GM12878 (cell line): ENCODE data around the gene ARTN. TPM values are rescaled to one million over a fixed set of nuclear protein-coding genes. Genes with fewer than 3 reads are reported as not detected.

ENCODE experiments used
- ATAC-seq: fragments of 200-7000 bp; cut with Tn5 transposase; 3 replicates; pipeline ENCODE4 v1.9.1; 2020; ENCODE audit warnings: mild to moderate bottlenecking, moderate library complexity
- BruUV-seq: library from RNA; stranded (reverse); fragments of 400-500 nt; replicated peaks from 2 replicates; lab custom pipeline; 2021; lab: Mats Ljungman, UMichigan
- CTCF ChIA-PET: fragments of 300-600 bp; sonication (Branson Sonifier 250); formaldehyde crosslinking; extraction: SDS; loops from one replicate; lab custom pipeline; 2021; ENCODE audit warnings: inconsistent platforms; lab: Yijun Ruan, JAX
- POLR2A ChIA-PET: fragments of 350-600 bp; formaldehyde crosslinking; extraction: SDS; loops from one replicate; lab custom pipeline; 2021; ENCODE audit warnings: inconsistent platforms; lab: Charles Lee
- RAD21 ChIA-PET: fragments of 300-600 bp; sonication (Branson Sonifier 250); formaldehyde crosslinking; loops from one replicate; lab custom pipeline; 2023; ENCODE audit warnings: antibody characterized with exemption; ENCODE audit not compliant: unreplicated experiment; lab: Charles Lee
- SMC1A ChIA-PET: fragments of 300-600 bp; sonication (Branson Sonifier 250); formaldehyde crosslinking; loops from one replicate; lab custom pipeline; 2023; ENCODE audit not compliant: unreplicated experiment, uncharacterized antibody; lab: Charles Lee
- DNase-seq: peaks from one replicate; pipeline ENCODE4 v3.0.0-alpha.2; 2011; ENCODE audit warnings: low read depth, low spot score
- FAIRE-seq: peaks from 3 replicates; lab custom pipeline; 2011; peaks lifted over from hg19 to GRCh38; lab: Jason Lieb, UNC
- H2AFZ ChIP-seq: 2 replicates; pipeline ENCODE4 v1.6.0; 2011; ENCODE audit warnings: low read depth, low read length, control low read depth; ENCODE audit not compliant: control insufficient read depth
- H3K27ac ChIP-seq: 2 replicates; pipeline ENCODE4 v1.5.1; 2011; ENCODE audit warnings: control low read depth; ENCODE audit not compliant: control insufficient read depth, insufficient read depth
- H3K27me3 ChIP-seq, 2 experiments: replicated peaks in 1 of 2; 2 replicates each; pipeline versions ENCODE4 v1.6.0 to v1.6.1; 2011; ENCODE audit warnings: low read length in 1 of 2; ENCODE audit not compliant: control insufficient read depth in 2 of 2, insufficient read depth in 2 of 2
- H3K36me3 ChIP-seq, 2 experiments: 2 replicates each; pipeline ENCODE4 v1.5.1; 2011; ENCODE audit warnings: low read length in 1 of 2; ENCODE audit not compliant: control insufficient read depth in 2 of 2, insufficient read depth in 2 of 2
- H3K4me1 ChIP-seq: 2 replicates; pipeline ENCODE4 v1.6.1; 2011; ENCODE audit warnings: mild to moderate bottlenecking, low read length, moderate library complexity, mixed read lengths; ENCODE audit not compliant: control insufficient read depth, insufficient read depth
- H3K4me2 ChIP-seq: 2 replicates; pipeline ENCODE4 v1.6.0; 2011; ENCODE audit warnings: control low read depth; ENCODE audit not compliant: control insufficient read depth, insufficient read depth
- H3K4me3 ChIP-seq: fragments of 200-600 bp; sonication (generic); 2 replicates; pipeline ENCODE4 v1.5.1; 2016
- H3K79me2 ChIP-seq: 2 replicates; pipeline ENCODE4 v1.6.0; 2011; ENCODE audit warnings: low read length; ENCODE audit not compliant: control insufficient read depth, insufficient read depth
- H3K9ac ChIP-seq: 2 replicates; pipeline ENCODE4 v1.8.0; 2011; ENCODE audit warnings: low read length, control low read depth, mixed read lengths; ENCODE audit not compliant: control insufficient read depth, insufficient read depth
- H3K9me3 ChIP-seq: replicated peaks from 3 replicates; pipeline ENCODE4 v1.5.1; 2011; ENCODE audit warnings: mild to moderate bottlenecking, low read length; ENCODE audit not compliant: control insufficient read depth, insufficient read depth
- H4K20me1 ChIP-seq: 2 replicates; pipeline ENCODE4 v1.6.0; 2011; ENCODE audit not compliant: control insufficient read depth, insufficient read depth
- ATF2 ChIP-seq: IDR thresholded peaks from 2 replicates; pipeline ENCODE4 v1.6.1; 2012; ENCODE audit warnings: low read length, inconsistent platforms
- BRCA1 ChIP-seq: IDR thresholded peaks from 2 replicates; pipeline ENCODE4 v1.6.1; 2011; ENCODE audit warnings: low read depth, low read length, improper control_type of control experiment
- LARP7 ChIP-seq: fragments of 450-650 bp; IDR thresholded peaks from 2 replicates; pipeline ENCODE4 v1.6.1; 2017; ENCODE audit warnings: mild to moderate bottlenecking
- NR2C2 ChIP-seq: IDR thresholded peaks from 2 replicates; pipeline ENCODE4 v1.6.1; 2011; ENCODE audit warnings: borderline replicate concordance, low read depth; ENCODE audit not compliant: control insufficient read depth, insufficient read length
- WGBS: methylation state at CpG from one replicate; pipeline ENCODE4 v1.1.6; 2016; ENCODE audit warnings: low lambda C conversion rate; ENCODE audit not compliant: insufficient replicate concordance, insufficient coverage; ENCODE audit errors: missing lambda C conversion rate; 5-methylcytosine and 5-hydroxymethylcytosine counted together
- in situ Hi-C: fragments of 300-500 bp; cut with MboI; formaldehyde crosslinking; loops from 9 replicates; pipeline ENCODE4 v1.14.3; 2018; ENCODE audit warnings: mixed read lengths
- intact Hi-C: fragments of 100-400 bp; cut with micrococcal nuclease; formaldehyde crosslinking; loops from one replicate; pipeline ENCODE4 v1.14.2; 2022; ENCODE audit not compliant: unreplicated experiment
- polyA plus RNA-seq, 11 experiments: library from polyadenylated mRNA; depleted of rRNA in 4 of 11; unstranded in 6 of 11; stranded (reverse) in 5 of 11; fragments of >200 nt; fragmentation: Nextera tagmentation in 4 of 11; fragmentation: Illumina TruSeq in 1 of 11; extraction: Ambion mirVana in 4 of 11; extraction: Trizol in 1 of 11; gene quantifications; 1 replicate in 1 of 11; 2 replicates in 10 of 11; pipeline versions ENCODE4 v1.2.1 to v1.2.3, GENCODE V29; 2011 to 2016; ENCODE audit warnings: inconsistent platforms in 2 of 11, missing spikeins in 2 of 11, low read depth in 1 of 11
- total RNA-seq, 4 experiments: library from RNA; depleted of rRNA in 3 of 4; stranded (reverse); fragments of >200 nt in 3 of 4; fragmentation: Illumina TruSeq in 1 of 4; extraction: Trizol in 1 of 4; gene quantifications; 2 replicates each; pipeline versions ENCODE4 v1.2.1 to v1.2.3, GENCODE V29; 2013 to 2021
- TF ChIP-seq, protein P1 (sequence below): IDR thresholded peaks from 2 replicates; pipeline ENCODE4 v1.6.1; 2012; ENCODE audit warnings: improper control_type of control experiment, low read depth, low read length; ENCODE audit not compliant: insufficient replicate concordance

ARTN gene
- total and polyA plus RNA-seq, 10 of the 15 experiments (the other 5 are each of a cell fraction or from before 2014, with no cell fraction given): 0.06 to 2.1 (median 0.34) TPM; not detected in 1

GRCh38 chr1:43984855-43985254, 51.3 kb downstream of the ARTN start:
- SMC1A ChIA-PET: no interaction called here
- POLR2A ChIA-PET: no interaction called here
- in situ Hi-C loops: no loop called here

More at GRCh38 chr1:43984855-43985254, 51.3 kb downstream of the ARTN start:
- ATAC-seq: no peak
- WGBS: 88% methylated on average over 16 of the region's 16 CpGs
- DNase-seq: no peak
- FAIRE-seq: no peak
- H3K4me3 ChIP-seq: no peak overlapping the region
- intact Hi-C loops: no loop called here
- no peaks in the 10 kb centered on the region for H4K20me1 ChIP-seq
- H3K27ac ChIP-seq: no peak overlapping the region
- no TSS peak for BruUV-seq
- H3K9ac ChIP-seq: no peak overlapping the region
- peaks cover 8% of the 10 kb centered on the region for H3K4me1 ChIP-seq
- ChIA-PET RAD21 (no interaction called here), CTCF (no interaction called here)
- no peaks in the 10 kb centered on the region for H3K27me3 ChIP-seq
- peaks cover 0 to 4% of the 10 kb centered on the region in 2 experiments; a peak in 3 of 4 replicates for H3K36me3 ChIP-seq
- H3K4me2 ChIP-seq: no peak overlapping the region
- no peak for TF ChIP-seq BRCA1
- no peak for TF ChIP-seq NR2C2
- no peak for TF ChIP-seq ATF2
- TF ChIP-seq, protein P1, sequence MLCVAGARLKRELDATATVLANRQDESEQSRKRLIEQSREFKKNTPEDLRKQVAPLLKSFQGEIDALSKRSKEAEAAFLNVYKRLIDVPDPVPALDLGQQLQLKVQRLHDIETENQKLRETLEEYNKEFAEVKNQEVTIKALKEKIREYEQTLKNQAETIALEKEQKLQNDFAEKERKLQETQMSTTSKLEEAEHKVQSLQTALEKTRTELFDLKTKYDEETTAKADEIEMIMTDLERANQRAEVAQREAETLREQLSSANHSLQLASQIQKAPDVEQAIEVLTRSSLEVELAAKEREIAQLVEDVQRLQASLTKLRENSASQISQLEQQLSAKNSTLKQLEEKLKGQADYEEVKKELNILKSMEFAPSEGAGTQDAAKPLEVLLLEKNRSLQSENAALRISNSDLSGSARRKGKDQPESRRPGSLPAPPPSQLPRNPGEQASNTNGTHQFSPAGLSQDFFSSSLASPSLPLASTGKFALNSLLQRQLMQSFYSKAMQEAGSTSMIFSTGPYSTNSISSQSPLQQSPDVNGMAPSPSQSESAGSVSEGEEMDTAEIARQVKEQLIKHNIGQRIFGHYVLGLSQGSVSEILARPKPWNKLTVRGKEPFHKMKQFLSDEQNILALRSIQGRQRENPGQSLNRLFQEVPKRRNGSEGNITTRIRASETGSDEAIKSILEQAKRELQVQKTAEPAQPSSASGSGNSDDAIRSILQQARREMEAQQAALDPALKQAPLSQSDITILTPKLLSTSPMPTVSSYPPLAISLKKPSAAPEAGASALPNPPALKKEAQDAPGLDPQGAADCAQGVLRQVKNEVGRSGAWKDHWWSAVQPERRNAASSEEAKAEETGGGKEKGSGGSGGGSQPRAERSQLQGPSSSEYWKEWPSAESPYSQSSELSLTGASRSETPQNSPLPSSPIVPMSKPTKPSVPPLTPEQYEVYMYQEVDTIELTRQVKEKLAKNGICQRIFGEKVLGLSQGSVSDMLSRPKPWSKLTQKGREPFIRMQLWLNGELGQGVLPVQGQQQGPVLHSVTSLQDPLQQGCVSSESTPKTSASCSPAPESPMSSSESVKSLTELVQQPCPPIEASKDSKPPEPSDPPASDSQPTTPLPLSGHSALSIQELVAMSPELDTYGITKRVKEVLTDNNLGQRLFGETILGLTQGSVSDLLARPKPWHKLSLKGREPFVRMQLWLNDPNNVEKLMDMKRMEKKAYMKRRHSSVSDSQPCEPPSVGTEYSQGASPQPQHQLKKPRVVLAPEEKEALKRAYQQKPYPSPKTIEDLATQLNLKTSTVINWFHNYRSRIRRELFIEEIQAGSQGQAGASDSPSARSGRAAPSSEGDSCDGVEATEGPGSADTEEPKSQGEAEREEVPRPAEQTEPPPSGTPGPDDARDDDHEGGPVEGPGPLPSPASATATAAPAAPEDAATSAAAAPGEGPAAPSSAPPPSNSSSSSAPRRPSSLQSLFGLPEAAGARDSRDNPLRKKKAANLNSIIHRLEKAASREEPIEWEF: no peak
- TF ChIP-seq LARP7: no peak
- no peaks in the 10 kb centered on the region for H3K9me3 ChIP-seq
- no peak overlapping the region for H2AFZ ChIP-seq
- H3K79me2 ChIP-seq: peaks cover 9% of the 10 kb centered on the region
